Measurements from ENCODE around the gene RPA3.

DNA sequence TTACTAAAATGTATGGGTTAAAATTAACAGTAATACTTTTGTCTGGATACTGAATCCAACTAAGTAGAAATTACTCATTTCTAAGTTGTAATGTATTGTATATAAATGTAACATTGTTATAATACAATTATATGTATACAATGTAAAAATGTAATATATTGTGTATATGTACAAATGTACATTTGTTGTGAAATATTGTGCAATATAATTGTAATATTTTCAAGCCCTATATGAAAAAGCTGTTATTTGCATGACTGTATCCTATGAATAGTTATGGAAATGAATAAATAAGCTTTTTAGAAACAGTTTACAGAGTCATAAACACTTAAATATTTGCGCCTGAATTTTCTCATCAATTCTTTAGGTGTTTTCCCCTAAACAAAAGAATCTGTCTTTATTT, 98.2 kb downstream of the RPA3 start:
- no peak for TF ChIP-seq POLR2AphosphoS5 (IDR thresholded peaks at IDR 0.05; ENCODE audit: insufficient read depth, low read depth, low read length)
- no peak for TF ChIP-seq EZH2 (IDR thresholded peaks at IDR 0.05; ENCODE audit: borderline replicate concordance, low read depth, low read length, severe bottlenecking)
